Heart left ventricle (tissue), 16 donors: Measurements from ENCODE around the gene PCK1. TPM values are rescaled to one million over a fixed set of nuclear protein-coding genes. Genes with fewer than 3 reads are reported as not detected.

Source experiments
- ATAC-seq, 4 donors: fragments of 200-7000 bp; cut with Tn5 transposase; one replicate each; pipeline ENCODE4 v1.9.1; 2020 to 2022; ENCODE audit warnings: moderate library complexity in 4 of 4, mild to moderate bottlenecking in 3 of 4, moderate number of reproducible peaks in 1 of 4
- DNase-seq, 5 donors: peaks; one replicate each; pipeline ENCODE4 v3.0.0-alpha.2; 2020
- H3K27ac ChIP-seq, 12 donors: fragments of 200-600 bp; sonication (generic) in 4 of 12; one replicate each; pipeline versions ENCODE4 v1.5.0 to v1.8.0; 2016 to 2022; ENCODE audit warnings: mild to moderate bottlenecking in 2 of 12
- H3K27me3 ChIP-seq, 9 donors: fragments of 200-600 bp; sonication (generic) in 2 of 9; one replicate each; pipeline versions ENCODE4 v1.5.1 to v1.8.0; 2016 to 2022; ENCODE audit warnings: mild to moderate bottlenecking in 3 of 9
- H3K36me3 ChIP-seq, 9 donors: fragments of 200-600 bp; sonication (generic) in 2 of 9; one replicate each; pipeline versions ENCODE4 v1.5.0 to v1.8.0; 2018 to 2022; ENCODE audit warnings: mild to moderate bottlenecking in 2 of 9
- H3K4me1 ChIP-seq, 12 donors: fragments of 200-600 bp; sonication (generic) in 4 of 12; one replicate each; pipeline versions ENCODE4 v1.5.0 to v1.8.0; 2016 to 2022; ENCODE audit warnings: mild to moderate bottlenecking in 3 of 12
- H3K4me3 ChIP-seq, 12 donors: fragments of 200-600 bp; sonication (generic) in 4 of 12; one replicate each; pipeline versions ENCODE4 v1.5.0 to v1.8.0; 2017 to 2022; ENCODE audit warnings: mild to moderate bottlenecking in 9 of 12, moderate library complexity in 4 of 12
- H3K9me3 ChIP-seq, 12 donors: fragments of 200-600 bp; sonication (generic) in 4 of 12; one replicate each; pipeline versions ENCODE4 v1.5.0 to v1.8.0; 2016 to 2022; ENCODE audit warnings: mild to moderate bottlenecking in 1 of 12
- CTCF ChIP-seq, 12 donors: fragments of 200-600 bp; sonication (generic) in 4 of 12; IDR thresholded peaks; one replicate each; pipeline versions ENCODE4 v1.5.0 to v1.8.0; 2018 to 2022; ENCODE audit warnings: antibody characterized with exemption in 12 of 12, mild to moderate bottlenecking in 5 of 12
- POLR2A ChIP-seq, 2 donors: fragments of 450-650 bp; IDR thresholded peaks; one replicate each; pipeline ENCODE4 v1.6.1; 2017; ENCODE audit warnings: antibody characterized with exemption in 2 of 2, mild to moderate bottlenecking in 2 of 2, moderate library complexity in 2 of 2
- WGBS, 4 donors: extraction: QIAGEN DNeasy Blood & Tissue Kit in 2 of 4; methylation state at CpG; one replicate each; pipeline versions ENCODE4 v1.1.5 to v1.1.7; 2013 to 2018; 5-methylcytosine and 5-hydroxymethylcytosine counted together
- intact Hi-C, 10 donors: fragments of 100-400 bp; cut with DNase I; formaldehyde crosslinking; loops; one replicate each; pipeline versions ENCODE4 v1.11.1 to v1.14.2; 2022
- polyA plus RNA-seq, 2 donors: library from polyadenylated mRNA; stranded (reverse); fragments of 200-250 nt; gene quantifications; one replicate each; pipeline ENCODE4 v1.2.3, GENCODE V29; 2013
- total RNA-seq, 9 donors: library from RNA; depleted of rRNA in 2 of 9; stranded (reverse); fragments of >200 nt in 2 of 9; fragmentation: NEBNext Ultra II Directional in 3 of 9; extraction: Animal tissue kit (Norgen Biotek cat#: 25700) in 3 of 9; gene quantifications; one replicate each; pipeline versions ENCODE4 v1.1.0 to v1.2.4, GENCODE V29; 2016 to 2023
- donor health status: ischemic (EF 13 %, LVEDD 7.1; RV severe dilation, severe dysfunction).
- donor health status: healthy with polysubstance abuse.
- donor health status: DM: no; HTN: yes; CAD: no.
- donor health status: DM: no; HTN: no; CAD: no.
- donor health status: ischemic (EF 25% LVEDD 6.9; RV normal size, moderate dysfunction).
- donor health status: ischemic (EF 25% LVEDD 5.7; RV mildly dilated, moderate dysfunction).
- donor health status: healthy.
- donor health status: DM: yes; HTN: yes; CAD: no.
- donor health status: ischemic (EF 35%, LVEDD 5.7; RV mildly dilated, moderate dysfunction).
- donor health status: nonischemic (EF 11% LVEDD 7.7; RV severe dilation, severe dysfunction).
- donor health status: DM: yes; HTN: yes; CAD: no.
- donor health status: PGD.
- donor health status: ischemic (EF 29% LVEDD 5.4; RV normal size, mild dysfunction).
- donor health status: nonischemic (EF 23%, LVEDD 6.1; RV moderate dilation, normal function).

The PCK1 gene
- total and polyA plus RNA-seq, 11 donors = 0.13 to 22.0 (median 0.40) TPM; not detected in 2

GRCh38 chr20:57585466-57586213, 24.7 kb downstream of the PCK1 start:
- 73 to 78% (median 77%) methylated on average over 17 of the region's 17 CpGs for WGBS, 4 donors
- TF ChIP-seq POLR2A (IDR thresholded peaks at IDR 0.05) = no peak
- peaks cover 0 to 13% (median 0%) of the 10 kb centered on the region in 12 donors for H3K4me1 ChIP-seq
- DNase-seq (no peak), ATAC-seq (no peak)
- H3K27me3 ChIP-seq = peaks cover 0 to 30% (median 16%) of the 10 kb centered on the region in 9 donors
- H3K4me3 ChIP-seq = no peak overlapping the region
- H3K36me3 ChIP-seq = no peaks in the 10 kb centered on the region
- intact Hi-C loops = no loop called here
- no peak overlapping the region for H3K27ac ChIP-seq
- H3K9me3 ChIP-seq = peaks cover 0 to 11% (median 0%) of the 10 kb centered on the region in 12 donors

- peaks cover 0 to 11% (median 0%) of the 10 kb centered on the region in 12 donors for H3K9me3 ChIP-seq
- intact Hi-C loops = no loop called here
- WGBS, 4 donors = 43 to 59% (median 51%) methylated on average over 8 of the region's 8 CpGs
- H3K27me3 ChIP-seq = peaks cover 0 to 26% (median 16%) of the 10 kb centered on the region in 9 donors
- no peak overlapping the region for H3K27ac ChIP-seq
- TF ChIP-seq POLR2A (IDR thresholded peaks at IDR 0.05) = no peak
- TF ChIP-seq CTCF (IDR thresholded peaks at IDR 0.05) = no peak
- H3K36me3 ChIP-seq = no peaks in the 10 kb centered on the region
- no peak overlapping the region for H3K4me3 ChIP-seq
- peaks cover 0 to 13% (median 0%) of the 10 kb centered on the region in 12 donors for H3K4me1 ChIP-seq
- no peak for DNase-seq
- ATAC-seq = no peak
Observed at GRCh38 chr20:57586370-57586793, 25.5 kb downstream of the PCK1 start.

- no peak overlapping the region for H3K4me3 ChIP-seq
- H3K36me3 ChIP-seq = no peaks in the 10 kb centered on the region
- intact Hi-C loops = no loop called here
- TF ChIP-seq POLR2A (IDR thresholded peaks at IDR 0.05) (no peak), CTCF (IDR thresholded peaks at IDR 0.05) (no peak)
- no peak for DNase-seq
- H3K27me3 ChIP-seq = peaks cover 0 to 26% (median 16%) of the 10 kb centered on the region in 9 donors
- H3K27ac ChIP-seq = no peak overlapping the region
- no peak for ATAC-seq
- H3K4me1 ChIP-seq = peaks cover 0 to 9% (median 0%) of the 10 kb centered on the region in 12 donors
- peaks cover 0 to 11% (median 0%) of the 10 kb centered on the region in 12 donors for H3K9me3 ChIP-seq
- 82 to 94% (median 88%) methylated on average over 10 of the region's 10 CpGs for WGBS, 4 donors
Observed at GRCh38 chr20:57586943-57587277, 26.0 kb downstream of the PCK1 start.

- 85 to 91% (median 90%) methylated on average over 4 of the region's 4 CpGs for WGBS, 4 donors
- ATAC-seq = no peak
- TF ChIP-seq POLR2A (IDR thresholded peaks at IDR 0.05) = no peak
- no peak for TF ChIP-seq CTCF (IDR thresholded peaks at IDR 0.05)
- peaks cover 0 to 26% (median 15%) of the 10 kb centered on the region in 9 donors for H3K27me3 ChIP-seq
- no peak overlapping the region for H3K4me3 ChIP-seq
- no peaks in the 10 kb centered on the region for H3K36me3 ChIP-seq
- intact Hi-C loops = no loop called here
- DNase-seq = no peak
- no peak overlapping the region for H3K27ac ChIP-seq
- peaks cover 0 to 11% (median 0%) of the 10 kb centered on the region in 12 donors for H3K9me3 ChIP-seq
- peaks cover 0 to 9% (median 0%) of the 10 kb centered on the region in 12 donors for H3K4me1 ChIP-seq
Observed at GRCh38 chr20:57587278-57587988, 26.5 kb downstream of the PCK1 start.
